ENCODE measurements around the gene TBC1D5. TPM values are rescaled to one million over a fixed set of nuclear protein-coding genes. Genes with fewer than 3 reads are reported as not detected.

TBC1D5 gene
- total and polyA plus RNA-seq, 2 of the 4 experiments (the other 2 are of a cell fraction): 16.4 to 57.0 TPM

DNA sequence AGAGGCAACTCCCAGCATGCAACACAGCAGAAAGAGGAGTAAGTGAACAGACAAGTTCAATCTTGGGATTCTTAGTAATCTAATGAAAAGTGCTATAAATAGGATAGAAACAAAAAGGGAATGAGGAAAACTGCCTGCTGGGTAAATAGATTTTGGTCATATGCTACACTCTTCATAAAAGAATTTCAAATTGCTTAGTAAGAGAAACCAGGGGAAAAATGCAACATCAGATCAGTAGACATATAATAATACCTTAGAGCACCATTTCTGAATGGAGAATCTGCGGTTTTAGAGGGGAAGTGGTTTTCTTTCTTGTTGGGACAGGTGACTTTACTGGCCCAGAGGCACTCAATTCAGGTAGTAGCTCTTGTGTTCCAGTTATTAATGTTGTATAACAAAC, 13.4 kb upstream of the TBC1D5 start:
- Histone ChIP-seq H2BK15ac (ENCODE audit: low read depth, low read length) (no peak overlapping the region), H3K9me1 (ENCODE audit: insufficient read depth, low read length) (no peaks in the 10 kb centered on the region), H3K36me3 (ENCODE audit: control insufficient read depth, insufficient read depth, low read length) (no peaks in the 10 kb centered on the region), H3K4me3 (ENCODE audit: insufficient read depth, low read depth, low read length) (no peak overlapping the region), H3K4me1 (ENCODE audit: control insufficient read depth, insufficient read depth, low read length) (no peaks in the 10 kb centered on the region), H4K91ac (ENCODE audit: insufficient read depth, low read depth, low read length) (no peak overlapping the region), H3K4me2 (ENCODE audit: low read depth, low read length) (no peak overlapping the region), H3K9ac (ENCODE audit: low read depth, low read length) (no peak overlapping the region), H3K4ac (ENCODE audit: low read depth, low read length) (no peak overlapping the region), H4K5ac (ENCODE audit: low read depth, low read length) (no peak overlapping the region), H2BK5ac (ENCODE audit: low read depth, low read length, poor library complexity, severe bottlenecking) (no peak overlapping the region), H2BK120ac (ENCODE audit: low read depth, low read length) (no peak overlapping the region), H3K27me3 (ENCODE audit: control insufficient read depth, insufficient read depth, low read length) (no peaks in the 10 kb centered on the region; the same call in 1 of the 2 replicates), H3K18ac (ENCODE audit: low read depth, low read length) (no peak overlapping the region), H3K23ac (ENCODE audit: low read depth, low read length) (no peak overlapping the region), H4K8ac (ENCODE audit: low read depth in 2 of 2, low read length in 2 of 2) (no peak overlapping the region), H3K14ac (replicated peaks; ENCODE audit: low read depth, low read length) (no peak overlapping the region), H2AFZ (replicated peaks; ENCODE audit: low read length, poor library complexity) (no peak overlapping the region), H3K27ac (ENCODE audit: insufficient read depth, low read length) (no peak overlapping the region), H2AK5ac (ENCODE audit: low read depth, low read length) (no peak overlapping the region), H2BK20ac (ENCODE audit: low read depth, low read length) (no peak overlapping the region), H3K56ac (ENCODE audit: extremely low read depth, insufficient read depth, low read length) (no peak overlapping the region), H3K9me3 (ENCODE audit: control insufficient read depth, insufficient read depth, low read length) (no peaks in the 10 kb centered on the region), H4K20me1 (ENCODE audit: insufficient read depth, low read length) (no peaks in the 10 kb centered on the region), H2AK9ac (replicated peaks; ENCODE audit: low read depth, low read length, poor library complexity) (no peak overlapping the region), H3K79me1 (ENCODE audit: low read depth in 1 of 2, low read length in 2 of 2) (no peaks in the 10 kb centered on the region)
- ChIA-PET CTCF (no interaction called here), POLR2A (ENCODE audit: unreplicated experiment) (no interaction called here)
- dilution Hi-C loops (cut with HindIII; ENCODE audit: low sequenced_read_pairs, unreplicated experiment): no loop called here
- DNase-seq (no peak), ATAC-seq (ENCODE audit: low read depth) (no peak)
- no peak for TF ChIP-seq ELK1 (IDR thresholded peaks at IDR 0.05; ENCODE audit: borderline replicate concordance, low read depth, low read length)
- TF ChIP-seq CEBPB (IDR thresholded peaks at IDR 0.05; ENCODE audit: low read depth, low read length): no peak
- no peak for TF ChIP-seq CHD1 (IDR thresholded peaks at IDR 0.05; ENCODE audit: low read depth, low read length)
- no peak for TF ChIP-seq USF2 (IDR thresholded peaks at IDR 0.05; ENCODE audit: low read depth, low read length)
- no peak for TF ChIP-seq MAFK (IDR thresholded peaks at IDR 0.05; ENCODE audit: low read depth, low read length)
- no peak for TF ChIP-seq RFX5 (IDR thresholded peaks at IDR 0.05; ENCODE audit: low read depth, low read length)
- TF ChIP-seq MAZ (IDR thresholded peaks at IDR 0.05; ENCODE audit: borderline replicate concordance, low read depth, low read length): no peak
- TF ChIP-seq, protein P1, sequence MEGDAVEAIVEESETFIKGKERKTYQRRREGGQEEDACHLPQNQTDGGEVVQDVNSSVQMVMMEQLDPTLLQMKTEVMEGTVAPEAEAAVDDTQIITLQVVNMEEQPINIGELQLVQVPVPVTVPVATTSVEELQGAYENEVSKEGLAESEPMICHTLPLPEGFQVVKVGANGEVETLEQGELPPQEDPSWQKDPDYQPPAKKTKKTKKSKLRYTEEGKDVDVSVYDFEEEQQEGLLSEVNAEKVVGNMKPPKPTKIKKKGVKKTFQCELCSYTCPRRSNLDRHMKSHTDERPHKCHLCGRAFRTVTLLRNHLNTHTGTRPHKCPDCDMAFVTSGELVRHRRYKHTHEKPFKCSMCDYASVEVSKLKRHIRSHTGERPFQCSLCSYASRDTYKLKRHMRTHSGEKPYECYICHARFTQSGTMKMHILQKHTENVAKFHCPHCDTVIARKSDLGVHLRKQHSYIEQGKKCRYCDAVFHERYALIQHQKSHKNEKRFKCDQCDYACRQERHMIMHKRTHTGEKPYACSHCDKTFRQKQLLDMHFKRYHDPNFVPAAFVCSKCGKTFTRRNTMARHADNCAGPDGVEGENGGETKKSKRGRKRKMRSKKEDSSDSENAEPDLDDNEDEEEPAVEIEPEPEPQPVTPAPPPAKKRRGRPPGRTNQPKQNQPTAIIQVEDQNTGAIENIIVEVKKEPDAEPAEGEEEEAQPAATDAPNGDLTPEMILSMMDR (conservative IDR thresholded peaks at IDR 0.05; ENCODE audit: low read depth, low read length): no peak
- no peak for TF ChIP-seq RCOR1 (IDR thresholded peaks at IDR 0.05; ENCODE audit: insufficient replicate concordance, low read length)
- no peak for TF ChIP-seq RAD21 (IDR thresholded peaks at IDR 0.05; ENCODE audit: low read length)
- TF ChIP-seq FOS (IDR thresholded peaks at IDR 0.05; ENCODE audit: low read depth, low read length): no peak
- BruUV-seq (replicated peaks): no TSS peak
- no CpG with 5 or more reads among the region's 1 CpG for WGBS, 2 experiments (ENCODE audit: extremely low coverage in 2 of 2, insufficient read length in 1 of 2)
- intact Hi-C loops (cut with micrococcal nuclease): no loop called here
- in situ Hi-C loops (cut with MboI; ENCODE audit: low sequenced_read_pairs): no loop called here

Data from IMR-90 (cell line).